ENCODE results near the gene MS4A15.
"Not testable (repeated sequence)": the region's sequence is repeated elsewhere in the genome, so short reads cannot be mapped to it uniquely, and the experiment has no call there.

Gene MS4A15

GRCh38 chr11:60713423-60713822, 43.2 kb upstream of the MS4A15 start:
- not testable (repeated sequence) for H3K9me3 ChIP-seq (replicated peaks in 1 of 2; ENCODE audit: control insufficient read depth in 2 of 2, insufficient read depth in 1 of 2, low read depth in 1 of 2, low read length in 2 of 2); H3K27me3 ChIP-seq (ENCODE audit: control insufficient read depth in 3 of 3, insufficient read depth in 3 of 3, low read depth in 1 of 3, low read length in 3 of 3)
- WGBS, 2 donors (ENCODE audit: extremely low coverage in 2 of 2, insufficient read length in 2 of 2, insufficient replicate concordance in 1 of 2), result no CpG with 5 or more reads among the region's 6 CpGs

GRCh38 chr11:60717956-60718355, 38.7 kb upstream of the MS4A15 start:
- no peak for DNase-seq (ENCODE audit: low spot score)
- H3K4me2 ChIP-seq (ENCODE audit: insufficient read depth, low read length, poor library complexity, severe bottlenecking), result no peak overlapping the region
- H3K79me1 ChIP-seq (ENCODE audit: low read depth, low read length), result no peaks in the 10 kb centered on the region
- no peak overlapping the region for H2AK5ac ChIP-seq (ENCODE audit: low read depth, low read length)
- no peak overlapping the region for H2AFZ ChIP-seq (ENCODE audit: low read length)
- no peak overlapping the region for H4K91ac ChIP-seq (ENCODE audit: low read depth, low read length, poor library complexity)
- H2BK12ac ChIP-seq (ENCODE audit: low read length), result no peak overlapping the region
- H3K27me3 ChIP-seq (ENCODE audit: control insufficient read depth in 3 of 3, insufficient read depth in 3 of 3, low read depth in 1 of 3, low read length in 3 of 3), result peaks cover 0 to 3% (median 0%) of the 10 kb centered on the region in 3 experiments
- H3K9ac ChIP-seq (ENCODE audit: low read depth, low read length, poor library complexity), result no peak overlapping the region
- H2BK120ac ChIP-seq (ENCODE audit: low read depth, low read length), result no peak overlapping the region
- no peaks in the 10 kb centered on the region for H3K36me3 ChIP-seq (replicated peaks in 1 of 2; ENCODE audit: control insufficient read depth in 2 of 2, insufficient read depth in 2 of 2, low read length in 2 of 2)
- peak overlapping the region; percentile 49 for H3K14ac ChIP-seq (ENCODE audit: low read length)
- WGBS, 2 donors (ENCODE audit: extremely low coverage in 2 of 2, insufficient read length in 2 of 2, insufficient replicate concordance in 1 of 2), result no CpG with 5 or more reads among the region's 5 CpGs
- H3K23ac ChIP-seq (ENCODE audit: low read depth, low read length, poor library complexity), result no peak overlapping the region
- peaks cover 0 to 5% of the 10 kb centered on the region in 2 donors for H3K9me3 ChIP-seq (replicated peaks in 1 of 2; ENCODE audit: control insufficient read depth in 2 of 2, insufficient read depth in 1 of 2, low read depth in 1 of 2, low read length in 2 of 2)
- H2BK15ac ChIP-seq (ENCODE audit: low read length), result no peak overlapping the region
- H3K4ac ChIP-seq (ENCODE audit: low read length), result no peak overlapping the region
- no peak overlapping the region for H3K4me3 ChIP-seq (ENCODE audit: low read length in 2 of 2)
- H2BK5ac ChIP-seq (ENCODE audit: low read length), result no peak overlapping the region
- no peaks in the 10 kb centered on the region for H3K4me1 ChIP-seq (ENCODE audit: control insufficient read depth in 2 of 2, insufficient read depth in 1 of 2, low read depth in 1 of 2, low read length in 2 of 2)
- H4K8ac ChIP-seq (ENCODE audit: low read depth, low read length), result no peak overlapping the region
- no peak overlapping the region for H3K18ac ChIP-seq (ENCODE audit: low read length)
- H3K27ac ChIP-seq (replicated peaks; ENCODE audit: low read length), result no peak overlapping the region

More at GRCh38 chr11:60713423-60713822, 43.2 kb upstream of the MS4A15 start:
- H3K4me3 ChIP-seq (ENCODE audit: low read length in 2 of 2); H3K18ac ChIP-seq (ENCODE audit: low read length); H3K14ac ChIP-seq (ENCODE audit: low read length); H3K4me2 ChIP-seq (ENCODE audit: insufficient read depth, low read length, poor library complexity, severe bottlenecking); H3K9ac ChIP-seq (ENCODE audit: low read depth, low read length, poor library complexity); H3K27ac ChIP-seq (replicated peaks; ENCODE audit: low read length); H2AK5ac ChIP-seq (ENCODE audit: low read depth, low read length); H2AFZ ChIP-seq (ENCODE audit: low read length); H4K91ac ChIP-seq (ENCODE audit: low read depth, low read length, poor library complexity); H2BK120ac ChIP-seq (ENCODE audit: low read depth, low read length); H4K8ac ChIP-seq (ENCODE audit: low read depth, low read length); H2BK15ac ChIP-seq (ENCODE audit: low read length); H3K4me1 ChIP-seq (ENCODE audit: control insufficient read depth in 2 of 2, insufficient read depth in 1 of 2, low read depth in 1 of 2, low read length in 2 of 2); H3K36me3 ChIP-seq (replicated peaks in 1 of 2; ENCODE audit: control insufficient read depth in 2 of 2, insufficient read depth in 2 of 2, low read length in 2 of 2); H3K23ac ChIP-seq (ENCODE audit: low read depth, low read length, poor library complexity); H3K79me1 ChIP-seq (ENCODE audit: low read depth, low read length); H3K4ac ChIP-seq (ENCODE audit: low read length); H2BK5ac ChIP-seq (ENCODE audit: low read length); DNase-seq (ENCODE audit: low spot score); H2BK12ac ChIP-seq (ENCODE audit: low read length): not testable (repeated sequence)

GRCh38 chr11:60718524-60719316, 37.9 kb upstream of the MS4A15 start:
- Histone ChIP-seq H3K23ac (ENCODE audit: low read depth, low read length, poor library complexity) (no peak overlapping the region), H3K4me1 (ENCODE audit: control insufficient read depth in 2 of 2, insufficient read depth in 1 of 2, low read depth in 1 of 2, low read length in 2 of 2) (no peaks in the 10 kb centered on the region), H3K4me2 (ENCODE audit: insufficient read depth, low read length, poor library complexity, severe bottlenecking) (no peak overlapping the region), H2AK5ac (ENCODE audit: low read depth, low read length) (no peak overlapping the region), H4K8ac (ENCODE audit: low read depth, low read length) (no peak overlapping the region), H4K91ac (ENCODE audit: low read depth, low read length, poor library complexity) (no peak overlapping the region), H3K14ac (ENCODE audit: low read length) (no peak overlapping the region), H3K4ac (ENCODE audit: low read length) (no peak overlapping the region), H2AFZ (ENCODE audit: low read length) (no peak overlapping the region), H2BK5ac (ENCODE audit: low read length) (no peak overlapping the region), H3K9ac (ENCODE audit: low read depth, low read length, poor library complexity) (no peak overlapping the region), H3K4me3 (ENCODE audit: low read length in 2 of 2) (no peak overlapping the region), H2BK15ac (ENCODE audit: low read length) (no peak overlapping the region), H2BK12ac (ENCODE audit: low read length) (no peak overlapping the region), H3K9me3 (replicated peaks in 1 of 2; ENCODE audit: control insufficient read depth in 2 of 2, insufficient read depth in 1 of 2, low read depth in 1 of 2, low read length in 2 of 2) (peaks cover 0 to 5% of the 10 kb centered on the region in 2 donors), H2BK120ac (ENCODE audit: low read depth, low read length) (no peak overlapping the region), H3K27me3 (ENCODE audit: control insufficient read depth in 3 of 3, insufficient read depth in 3 of 3, low read depth in 1 of 3, low read length in 3 of 3) (peaks cover 0 to 3% (median 0%) of the 10 kb centered on the region in 3 experiments), H3K36me3 (replicated peaks in 1 of 2; ENCODE audit: control insufficient read depth in 2 of 2, insufficient read depth in 2 of 2, low read length in 2 of 2) (no peaks in the 10 kb centered on the region), H3K27ac (replicated peaks; ENCODE audit: low read length) (no peak overlapping the region), H3K79me1 (ENCODE audit: low read depth, low read length) (no peaks in the 10 kb centered on the region), H3K18ac (ENCODE audit: low read length) (no peak overlapping the region)
- no CpG with 5 or more reads among the region's 10 CpGs for WGBS, 2 donors (ENCODE audit: extremely low coverage in 2 of 2, insufficient read length in 2 of 2, insufficient replicate concordance in 1 of 2)
- DNase-seq (ENCODE audit: low spot score), result no peak

- H3K79me1 ChIP-seq (ENCODE audit: low read depth, low read length), result no peaks in the 10 kb centered on the region
- H2BK120ac ChIP-seq (ENCODE audit: low read depth, low read length), result no peak overlapping the region
- no peaks in the 10 kb centered on the region for H3K4me1 ChIP-seq (ENCODE audit: control insufficient read depth in 2 of 2, insufficient read depth in 1 of 2, low read depth in 1 of 2, low read length in 2 of 2)
- no peak overlapping the region for H2AFZ ChIP-seq (ENCODE audit: low read length)
- H3K9me3 ChIP-seq (replicated peaks in 1 of 2; ENCODE audit: control insufficient read depth in 2 of 2, insufficient read depth in 1 of 2, low read depth in 1 of 2, low read length in 2 of 2), result peaks cover 0 to 5% of the 10 kb centered on the region in 2 donors
- no peak overlapping the region for H4K91ac ChIP-seq (ENCODE audit: low read depth, low read length, poor library complexity)
- H2BK15ac ChIP-seq (ENCODE audit: low read length), result no peak overlapping the region
- H4K8ac ChIP-seq (ENCODE audit: low read depth, low read length), result no peak overlapping the region
- no peaks in the 10 kb centered on the region for H3K36me3 ChIP-seq (replicated peaks in 1 of 2; ENCODE audit: control insufficient read depth in 2 of 2, insufficient read depth in 2 of 2, low read length in 2 of 2)
- H3K4ac ChIP-seq (ENCODE audit: low read length), result no peak overlapping the region
- peaks cover 0 to 4% (median 0%) of the 10 kb centered on the region in 3 experiments for H3K27me3 ChIP-seq (ENCODE audit: control insufficient read depth in 3 of 3, insufficient read depth in 3 of 3, low read depth in 1 of 3, low read length in 3 of 3)
- no peak for DNase-seq (ENCODE audit: low spot score)
- no peak overlapping the region for H3K9ac ChIP-seq (ENCODE audit: low read depth, low read length, poor library complexity)
- H2AK5ac ChIP-seq (ENCODE audit: low read depth, low read length), result no peak overlapping the region
- no peak overlapping the region for H3K27ac ChIP-seq (replicated peaks; ENCODE audit: low read length)
- no peak overlapping the region for H3K18ac ChIP-seq (ENCODE audit: low read length)
- no peak overlapping the region for H2BK5ac ChIP-seq (ENCODE audit: low read length)
- H3K4me2 ChIP-seq (ENCODE audit: insufficient read depth, low read length, poor library complexity, severe bottlenecking), result no peak overlapping the region
- H3K14ac ChIP-seq (ENCODE audit: low read length), result no peak overlapping the region
- no CpG with 5 or more reads among the region's 4 CpGs for WGBS, 2 donors (ENCODE audit: extremely low coverage in 2 of 2, insufficient read length in 2 of 2, insufficient replicate concordance in 1 of 2)
- no peak overlapping the region for H3K4me3 ChIP-seq (ENCODE audit: low read length in 2 of 2)
- H3K23ac ChIP-seq (ENCODE audit: low read depth, low read length, poor library complexity), result no peak overlapping the region
- no peak overlapping the region for H2BK12ac ChIP-seq (ENCODE audit: low read length)
These were observed 37.3 kb upstream of the MS4A15 start for GRCh38 chr11:60719391-60719790.

Measured in neuronal stem cell (in vitro differentiated cells).